GM12864 (cell line): ENCODE results near the gene SLC29A4.

Experiments used
- DNase-seq: peaks from one replicate; pipeline ENCODE4 v3.0.0-alpha.2; 2011; ENCODE audit warnings: low read depth
- H3K4me3 ChIP-seq: 2 replicates; pipeline ENCODE4 v1.5.1; 2011; ENCODE audit warnings: mild to moderate bottlenecking, low read depth, low read length, control low read depth
- TF ChIP-seq, protein P1 (sequence below): IDR thresholded peaks from 2 replicates; pipeline ENCODE4 v1.5.1; 2011; ENCODE audit warnings: low read depth, mild to moderate bottlenecking, moderate library complexity, low read length, control low read depth, inconsistent platforms; ENCODE audit errors: missing control alignments

The SLC29A4 gene

DNA sequence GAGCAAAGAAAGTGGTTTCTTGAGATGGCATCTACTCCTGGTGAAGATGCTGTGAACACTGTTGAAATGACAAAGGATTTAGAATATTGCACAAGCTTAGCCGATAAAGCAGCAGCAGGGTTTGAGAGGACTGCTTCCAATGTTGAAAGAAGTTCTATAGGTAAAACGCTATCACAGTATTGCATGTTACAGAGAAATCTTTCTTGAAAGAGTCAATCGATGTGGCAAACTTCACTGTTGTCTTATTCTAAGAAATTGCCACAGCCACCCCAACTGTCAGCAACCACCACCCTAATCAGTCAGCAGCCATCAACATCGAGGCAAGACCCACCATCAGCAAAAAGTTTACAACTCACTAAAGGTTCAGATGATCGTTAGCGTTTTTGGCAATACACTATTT is 59.9 kb downstream of the SLC29A4 start:
- TF ChIP-seq, protein P1, sequence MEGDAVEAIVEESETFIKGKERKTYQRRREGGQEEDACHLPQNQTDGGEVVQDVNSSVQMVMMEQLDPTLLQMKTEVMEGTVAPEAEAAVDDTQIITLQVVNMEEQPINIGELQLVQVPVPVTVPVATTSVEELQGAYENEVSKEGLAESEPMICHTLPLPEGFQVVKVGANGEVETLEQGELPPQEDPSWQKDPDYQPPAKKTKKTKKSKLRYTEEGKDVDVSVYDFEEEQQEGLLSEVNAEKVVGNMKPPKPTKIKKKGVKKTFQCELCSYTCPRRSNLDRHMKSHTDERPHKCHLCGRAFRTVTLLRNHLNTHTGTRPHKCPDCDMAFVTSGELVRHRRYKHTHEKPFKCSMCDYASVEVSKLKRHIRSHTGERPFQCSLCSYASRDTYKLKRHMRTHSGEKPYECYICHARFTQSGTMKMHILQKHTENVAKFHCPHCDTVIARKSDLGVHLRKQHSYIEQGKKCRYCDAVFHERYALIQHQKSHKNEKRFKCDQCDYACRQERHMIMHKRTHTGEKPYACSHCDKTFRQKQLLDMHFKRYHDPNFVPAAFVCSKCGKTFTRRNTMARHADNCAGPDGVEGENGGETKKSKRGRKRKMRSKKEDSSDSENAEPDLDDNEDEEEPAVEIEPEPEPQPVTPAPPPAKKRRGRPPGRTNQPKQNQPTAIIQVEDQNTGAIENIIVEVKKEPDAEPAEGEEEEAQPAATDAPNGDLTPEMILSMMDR, result no peak
- H3K4me3 ChIP-seq, result no peak overlapping the region
- no peak for DNase-seq

DNA sequence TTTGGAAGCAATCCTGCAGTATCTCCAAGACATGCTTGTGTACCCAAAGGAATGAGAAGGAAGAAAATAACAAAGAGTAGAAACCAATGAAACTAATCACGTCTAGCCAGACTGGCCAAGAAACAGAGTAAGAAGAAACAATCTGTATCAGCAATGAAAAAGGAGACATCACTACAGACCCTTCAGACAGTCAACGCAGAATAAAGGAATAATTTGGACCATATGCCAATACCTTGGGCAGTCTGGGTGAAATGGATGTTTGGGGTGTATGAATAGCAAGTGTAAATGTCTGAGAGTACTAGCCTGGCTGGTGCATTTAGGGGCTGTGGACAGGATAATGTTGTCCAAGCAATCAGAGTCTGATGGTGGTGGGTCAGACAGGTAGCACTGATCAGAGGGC is 61.1 kb downstream of the SLC29A4 start:
- TF ChIP-seq, protein P1, result no peak
- no peak for DNase-seq

DNA sequence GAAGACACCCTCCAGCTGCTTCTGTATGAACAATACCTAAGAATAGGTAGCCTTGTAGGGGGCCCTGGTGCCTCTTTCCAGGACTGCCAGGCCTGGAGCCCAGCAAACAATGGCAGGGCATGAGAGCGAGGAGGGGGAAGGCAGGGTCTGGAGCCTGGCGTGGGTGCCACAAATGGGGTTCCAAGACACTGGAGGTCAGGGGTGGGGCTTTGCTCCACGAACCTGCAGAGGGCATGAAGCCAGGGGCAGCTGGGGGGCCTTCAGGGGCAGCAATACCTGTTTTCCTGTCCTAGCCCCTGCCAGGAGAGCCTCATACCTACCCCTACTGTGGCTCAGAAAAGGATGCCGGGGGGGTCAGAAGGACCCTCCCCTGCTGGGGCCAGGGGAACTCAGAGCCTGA is 61.6 kb downstream of the SLC29A4 start:
- H3K4me3 ChIP-seq, result no peak overlapping the region
- DNase-seq, result no peak
- TF ChIP-seq, protein P1, result no peak

More for the DNA sequence above, 61.1 kb downstream of the SLC29A4 start:
- H3K4me3 ChIP-seq, result no peak overlapping the region

DNA sequence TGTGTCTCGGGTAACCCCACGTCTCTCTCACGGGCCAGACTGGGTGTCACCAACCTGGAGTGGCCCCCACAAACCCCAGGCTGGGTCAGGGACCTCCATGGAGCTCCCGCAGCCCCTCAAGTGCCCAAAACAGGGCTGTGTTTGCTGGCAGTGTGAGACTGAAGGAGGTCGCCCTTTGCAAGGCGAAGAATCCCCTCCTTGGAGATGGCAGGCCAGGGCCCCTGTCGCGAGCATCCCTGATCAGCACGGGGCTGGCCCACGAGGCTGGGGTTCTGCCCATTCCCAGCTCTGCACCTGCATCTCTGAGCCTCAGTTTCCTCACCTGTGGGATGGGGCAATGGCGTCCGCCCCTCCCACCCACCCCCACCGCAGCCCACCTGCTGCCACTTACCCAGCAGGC is 62.4 kb downstream of the SLC29A4 start:
- H3K4me3 ChIP-seq, result no peak overlapping the region
- DNase-seq, result no peak
- TF ChIP-seq, protein P1, result no peak

DNA sequence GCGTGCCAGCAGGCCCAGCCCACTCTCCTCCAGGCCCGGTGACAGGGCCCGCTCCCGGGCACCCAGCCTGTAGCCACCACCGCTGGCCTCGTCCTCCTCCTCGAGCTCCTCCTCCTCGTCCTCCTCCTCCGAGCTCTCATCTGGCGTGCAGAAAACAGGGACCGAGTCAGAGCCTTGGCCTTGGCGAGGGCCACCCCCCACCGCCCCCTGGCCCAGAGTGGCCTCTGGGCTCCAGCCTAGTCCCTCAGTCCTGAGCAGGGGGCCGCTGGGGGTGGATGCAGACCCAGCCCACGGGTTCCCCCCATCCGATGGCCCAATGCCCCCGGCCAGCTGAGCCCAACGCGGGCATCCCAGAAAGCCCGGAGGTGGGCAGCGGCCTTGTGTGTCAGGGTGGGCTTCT is 62.9 kb downstream of the SLC29A4 start:
- no peak for DNase-seq
- no peak overlapping the region for H3K4me3 ChIP-seq
- TF ChIP-seq, protein P1, result no peak

DNA sequence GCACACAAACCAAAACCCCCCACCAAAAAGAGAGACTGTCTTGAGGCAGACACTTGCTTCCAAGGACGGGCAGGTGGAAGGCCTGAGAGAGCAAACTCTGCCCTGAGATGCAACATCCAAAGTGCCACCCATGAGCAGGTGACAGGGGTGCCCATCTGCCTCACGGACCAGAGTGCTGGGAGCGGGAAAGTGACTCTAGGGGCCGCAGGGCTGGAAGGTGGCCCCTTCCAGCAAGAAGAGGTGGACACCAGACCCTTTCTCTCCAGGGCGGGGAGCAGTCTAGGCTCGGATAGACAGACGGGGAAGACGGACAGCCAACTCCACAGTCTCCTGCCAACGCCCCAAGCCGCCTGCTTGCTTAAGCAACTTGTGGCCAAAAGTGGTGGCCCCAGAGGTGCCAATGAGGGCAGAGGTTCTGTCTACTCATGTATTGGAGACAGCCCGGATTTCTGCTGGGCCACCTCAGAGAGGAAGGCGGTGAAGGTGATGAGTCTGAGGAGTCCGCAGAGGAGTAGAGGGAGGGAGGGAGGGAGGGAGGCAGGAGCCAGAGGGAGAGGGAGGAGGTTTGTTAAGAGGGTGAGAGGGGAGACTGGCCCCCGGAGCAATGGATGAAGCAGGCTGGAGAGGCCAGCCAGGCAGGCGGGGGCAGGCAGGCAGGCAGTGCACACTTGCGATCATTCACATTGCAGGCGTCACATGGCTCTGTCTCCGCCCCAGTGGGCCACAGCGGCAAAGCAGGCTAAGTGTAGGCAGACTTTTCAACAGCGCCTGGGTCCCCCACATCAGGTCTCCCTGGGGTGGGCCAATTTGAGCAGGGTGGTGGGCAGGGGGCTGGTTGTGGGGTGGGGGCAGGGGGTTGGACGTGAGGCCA is 65.6 kb downstream of the SLC29A4 start:
- TF ChIP-seq, protein P1, result no peak
- H3K4me3 ChIP-seq, result no peak overlapping the region
- DNase-seq, result no peak

DNA sequence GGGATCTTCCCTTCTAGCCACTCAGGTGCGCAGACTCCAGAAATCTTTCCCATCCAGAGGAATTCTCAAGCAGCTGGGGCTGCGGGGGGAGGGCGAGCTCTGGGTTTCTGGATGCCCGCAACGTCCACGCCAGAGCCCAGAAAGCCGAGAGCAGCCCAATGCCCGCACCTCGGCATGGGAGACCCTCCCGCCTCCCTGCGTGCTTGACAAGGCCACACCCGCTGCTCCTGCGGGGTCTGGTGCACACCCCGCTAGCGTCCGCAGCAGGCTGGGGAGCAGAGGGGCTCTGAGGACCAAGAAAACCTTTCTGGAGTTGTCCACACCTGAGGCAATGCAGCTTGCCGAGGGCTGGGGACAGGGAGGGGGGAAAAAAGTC is 66.2 kb downstream of the SLC29A4 start:
- TF ChIP-seq, protein P1, result no peak
- DNase-seq, result no peak
- no peak overlapping the region for H3K4me3 ChIP-seq
